HEK293 (cell line): ENCODE data around the gene STOX2.

Experiments
- CTCF ChIP-seq: fragments of 450-650 bp; formaldehyde crosslinking; IDR thresholded peaks from 2 replicates; pipeline ENCODE4 v1.5.1; 2016; ENCODE audit warnings: missing biosample characterization, missing genetic modification characterization
- ZBTB7A ChIP-seq: fragments of 450-650 bp; formaldehyde crosslinking; IDR thresholded peaks from 2 replicates; pipeline ENCODE4 v1.5.1; 2016; ENCODE audit warnings: low read depth, missing biosample characterization, missing genetic modification characterization
- ZNF792 ChIP-seq: fragments of 450-650 bp; formaldehyde crosslinking; IDR thresholded peaks from 2 replicates; pipeline ENCODE4 v1.5.1; 2016; ENCODE audit warnings: missing biosample characterization, missing genetic modification characterization
- TF ChIP-seq, protein P1 (sequence below): sonication (generic); formaldehyde crosslinking; IDR thresholded peaks from 2 replicates; pipeline ENCODE4 v1.8.1; 2022; ENCODE audit warnings: mild to moderate bottlenecking, moderate library complexity, missing genetic modification reagents

- no peak for TF ChIP-seq ZNF792 (tag by site-specific recombination)
- TF ChIP-seq, protein P1, sequence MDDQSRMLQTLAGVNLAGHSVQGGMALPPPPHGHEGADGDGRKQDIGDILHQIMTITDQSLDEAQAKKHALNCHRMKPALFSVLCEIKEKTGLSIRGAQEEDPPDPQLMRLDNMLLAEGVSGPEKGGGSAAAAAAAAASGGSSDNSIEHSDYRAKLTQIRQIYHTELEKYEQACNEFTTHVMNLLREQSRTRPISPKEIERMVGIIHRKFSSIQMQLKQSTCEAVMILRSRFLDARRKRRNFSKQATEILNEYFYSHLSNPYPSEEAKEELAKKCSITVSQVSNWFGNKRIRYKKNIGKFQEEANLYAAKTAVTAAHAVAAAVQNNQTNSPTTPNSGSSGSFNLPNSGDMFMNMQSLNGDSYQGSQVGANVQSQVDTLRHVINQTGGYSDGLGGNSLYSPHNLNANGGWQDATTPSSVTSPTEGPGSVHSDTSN (CRISPR knock-in tag): no peak
- TF ChIP-seq CTCF (tag by site-specific recombination): no peak
- TF ChIP-seq ZBTB7A (tag by site-specific recombination): no peak
Observed at GRCh38 chr4:183967266-183967665, 62.2 kb downstream of the STOX2 start.
